HCT116 (cell line): Measurements from ENCODE around the gene MPV17L2. TPM values are rescaled to one million over a fixed set of nuclear protein-coding genes. Genes with fewer than 3 reads are reported as not detected.

Experiments used
- ATAC-seq: fragments of 200-7000 bp; cut with Tn5 transposase; 2 replicates; pipeline ENCODE4 v1.9.1; 2020; ENCODE audit warnings: mild to moderate bottlenecking, moderate library complexity
- BruUV-seq: library from RNA; stranded (reverse); fragments of 400-500 nt; replicated peaks from 2 replicates; lab custom pipeline; 2021; lab: Mats Ljungman, UMichigan
- CTCF ChIA-PET: fragments of 300-600 bp; sonication (Branson Sonifier 250); formaldehyde crosslinking; loops from one replicate; lab custom pipeline; 2021; ENCODE audit warnings: antibody characterized with exemption; lab: Charles Lee
- POLR2A ChIA-PET: fragments of 300-600, 350-600 bp; sonication (Branson Sonifier 250); formaldehyde crosslinking; loops from one replicate; lab custom pipeline; 2021; ENCODE audit warnings: antibody characterized with exemption; lab: Charles Lee
- RAD21 ChIA-PET, 2 experiments: fragments of 300-600 bp; sonication (Branson Sonifier 250); formaldehyde crosslinking; loops; one replicate each; lab custom pipeline; 2023; ENCODE audit warnings: low total read pairs in 2 of 2; ENCODE audit not compliant: uncharacterized antibody in 2 of 2, unreplicated experiment in 2 of 2, low non-redundant PET in 1 of 2; lab: Charles Lee
- DNase-seq: peaks from one replicate; pipeline ENCODE4 v3.0.0-alpha.2; 2010; ENCODE audit warnings: low read depth, low spot score
- H2AFZ ChIP-seq: fragments of 200-600 bp; shearing (Covaris generic), sonication (generic); 2 replicates; pipeline ENCODE4 v1.6.1; 2017; ENCODE audit warnings: low read depth, mixed run types, mixed read lengths, antibody characterized with exemption, low read length; ENCODE audit not compliant: poor library complexity, severe bottlenecking
- H3K27ac ChIP-seq: 2 replicates; pipeline ENCODE4 v1.5.1; 2012; ENCODE audit warnings: low read depth, low read length
- H3K27me3 ChIP-seq: fragments of 200-600 bp; sonication (generic); 2 replicates; pipeline ENCODE4 v1.6.1; 2016; ENCODE audit warnings: mixed run types, low read length, mixed read lengths; ENCODE audit not compliant: insufficient read depth
- H3K36me3 ChIP-seq, 2 experiments: fragments of 200-500 bp in 1 of 2; fragments of 200-600 bp in 1 of 2; sonication (Bioruptor generic) in 1 of 2; sonication (generic) in 1 of 2; 2 replicates each; pipeline versions ENCODE4 v1.5.1 to v1.6.1; 2014 to 2016; ENCODE audit warnings: low read length in 2 of 2, inconsistent platforms in 1 of 2, mixed read lengths in 1 of 2, mixed run types in 1 of 2; ENCODE audit not compliant: insufficient read depth in 2 of 2, control insufficient read depth in 1 of 2
- H3K4me1 ChIP-seq, 2 experiments: fragments of 200-600 bp in 1 of 2; sonication (generic) in 1 of 2; 2 replicates each; pipeline versions ENCODE4 v1.5.1 to v1.6.1; 2012 to 2017; ENCODE audit warnings: low read length in 2 of 2, inconsistent platforms in 1 of 2, mild to moderate bottlenecking in 1 of 2, mixed read lengths in 1 of 2, mixed run types in 1 of 2, moderate library complexity in 1 of 2; ENCODE audit not compliant: insufficient read depth in 2 of 2, control insufficient read depth in 1 of 2
- H3K4me2 ChIP-seq: fragments of 200-600 bp; sonication (generic); 2 replicates; pipeline ENCODE4 v1.6.1; 2017; ENCODE audit warnings: mixed run types, low read length, mixed read lengths
- H3K4me3 ChIP-seq, 2 experiments: fragments of 200-600 bp in 1 of 2; sonication (generic) in 1 of 2; replicated peaks in 1 of 2; 2 replicates each; pipeline ENCODE4 v1.5.1; 2011 to 2016; ENCODE audit warnings: low read length in 2 of 2, control low read depth in 1 of 2, low read depth in 1 of 2, mild to moderate bottlenecking in 1 of 2, mixed read lengths in 1 of 2, mixed run types in 1 of 2
- H3K79me2 ChIP-seq: fragments of 200-600 bp; sonication (generic); 2 replicates; pipeline ENCODE4 v1.6.1; 2017; ENCODE audit warnings: mild to moderate bottlenecking, mixed run types, low read length, moderate library complexity, mixed read lengths; ENCODE audit not compliant: insufficient read depth
- H3K9ac ChIP-seq: fragments of 200-600 bp; sonication (generic); 2 replicates; pipeline ENCODE4 v1.6.1; 2016; ENCODE audit warnings: low read length, mixed read lengths
- H3K9me2 ChIP-seq: fragments of 200-600 bp; sonication (generic), shearing (Covaris generic); 2 replicates; pipeline ENCODE4 v1.6.1; 2017; ENCODE audit warnings: mixed run types, mild to moderate bottlenecking, moderate library complexity; ENCODE audit not compliant: insufficient read depth
- H3K9me3 ChIP-seq, 2 experiments: fragments of 200-500 bp in 1 of 2; fragments of 200-600 bp in 1 of 2; sonication (Bioruptor generic) in 1 of 2; sonication (generic) in 1 of 2; 2 replicates each; pipeline ENCODE4 v1.6.1; 2014 to 2017; ENCODE audit warnings: low read length in 2 of 2, mixed read lengths in 2 of 2, inconsistent platforms in 1 of 2, low read depth in 1 of 2, mild to moderate bottlenecking in 1 of 2, mixed run types in 1 of 2, moderate library complexity in 1 of 2; ENCODE audit not compliant: control insufficient read depth in 1 of 2, insufficient read depth in 1 of 2
- H4K20me1 ChIP-seq: fragments of 200-600 bp; sonication (generic), shearing (Covaris generic); 2 replicates; pipeline ENCODE4 v1.6.1; 2017; ENCODE audit warnings: mixed run types, mild to moderate bottlenecking, moderate library complexity; ENCODE audit not compliant: insufficient read depth
- CBX3 ChIP-seq: IDR thresholded peaks from 2 replicates; pipeline ENCODE4 v1.6.1; 2012; ENCODE audit warnings: low read depth
- EGR1 ChIP-seq: IDR thresholded peaks from 2 replicates; pipeline ENCODE4 v1.6.1; 2012; ENCODE audit warnings: low read depth
- EZH2phosphoT487 ChIP-seq: fragments of 200-600 bp; IDR thresholded peaks from 2 replicates; pipeline ENCODE4 v1.6.1; 2018; ENCODE audit warnings: antibody characterized with exemption, borderline replicate concordance
- JUND ChIP-seq: IDR thresholded peaks from 2 replicates; pipeline ENCODE4 v1.6.1; 2012
- POLR2A ChIP-seq: IDR thresholded peaks from 2 replicates; pipeline ENCODE4 v1.7.0; 2011; ENCODE audit warnings: borderline replicate concordance; ENCODE audit not compliant: insufficient read depth, insufficient read length; ENCODE audit errors: extremely low read depth
- RAD21 ChIP-seq: IDR thresholded peaks from 2 replicates; pipeline ENCODE4 v1.6.1; 2012; ENCODE audit warnings: low read depth, mild to moderate bottlenecking
- SIN3A ChIP-seq: IDR thresholded peaks from 2 replicates; pipeline ENCODE4 v1.6.1; 2012; ENCODE audit warnings: low read depth
- SRF ChIP-seq: IDR thresholded peaks from 2 replicates; pipeline ENCODE4 v1.6.1; 2012; ENCODE audit warnings: low read depth
- TCF7L2 ChIP-seq: IDR thresholded peaks from 2 replicates; pipeline ENCODE4 v1.7.0; 2011; ENCODE audit warnings: borderline replicate concordance, inconsistent platforms; ENCODE audit not compliant: insufficient read depth, insufficient read length; ENCODE audit errors: extremely low read depth
- YY1 ChIP-seq: IDR thresholded peaks from 2 replicates; pipeline ENCODE4 v1.6.1; 2011; ENCODE audit warnings: low read length, low read depth, moderate library complexity, mild to moderate bottlenecking; ENCODE audit not compliant: insufficient replicate concordance; ENCODE audit errors: extremely low read depth
- ZFX ChIP-seq: fragments of 450-650 bp; IDR thresholded peaks from 2 replicates; pipeline ENCODE4 v1.6.1; 2017
- intact Hi-C: fragments of 100-400 bp; cut with micrococcal nuclease; formaldehyde crosslinking; loops from 2 replicates; pipeline ENCODE4 v1.10.0; 2022
- total RNA-seq: library from RNA; stranded (reverse); gene quantifications from one replicate; pipeline ENCODE4 v1.2.1, GENCODE V29; 2021; ENCODE audit not compliant: unreplicated experiment
- TF ChIP-seq, protein P1 (sequence below): IDR thresholded peaks from 2 replicates; pipeline ENCODE4 v1.6.1; 2012
- TF ChIP-seq, protein P2 (sequence below), 3 experiments: fragments of 200-600 bp in 1 of 3; sonication (generic) in 1 of 3; IDR thresholded peaks in 2 of 3; conservative IDR thresholded peaks in 1 of 3; 2 replicates each; pipeline ENCODE4 v1.5.1; 2012 to 2017; ENCODE audit warnings: low read depth in 2 of 3, low read length in 2 of 3, antibody characterized with exemption in 1 of 3, borderline replicate concordance in 1 of 3, control low read depth in 1 of 3, mild to moderate bottlenecking in 1 of 3, mixed read lengths in 1 of 3, mixed run types in 1 of 3, moderate library complexity in 1 of 3; ENCODE audit not compliant: insufficient read depth in 1 of 3
- TF ChIP-seq, protein P3 (sequence below): IDR thresholded peaks from 2 replicates; pipeline ENCODE4 v1.6.1; 2012; ENCODE audit warnings: low read depth
- TF ChIP-seq, protein P4 (sequence below): IDR thresholded peaks from 2 replicates; pipeline ENCODE4 v1.6.1; 2011; ENCODE audit warnings: mild to moderate bottlenecking, low read length, moderate library complexity; ENCODE audit not compliant: insufficient replicate concordance; ENCODE audit errors: extremely low read depth

MPV17L2 gene
- total RNA-seq, 1 experiment from 2014 or later: 18.7 TPM

DNA sequence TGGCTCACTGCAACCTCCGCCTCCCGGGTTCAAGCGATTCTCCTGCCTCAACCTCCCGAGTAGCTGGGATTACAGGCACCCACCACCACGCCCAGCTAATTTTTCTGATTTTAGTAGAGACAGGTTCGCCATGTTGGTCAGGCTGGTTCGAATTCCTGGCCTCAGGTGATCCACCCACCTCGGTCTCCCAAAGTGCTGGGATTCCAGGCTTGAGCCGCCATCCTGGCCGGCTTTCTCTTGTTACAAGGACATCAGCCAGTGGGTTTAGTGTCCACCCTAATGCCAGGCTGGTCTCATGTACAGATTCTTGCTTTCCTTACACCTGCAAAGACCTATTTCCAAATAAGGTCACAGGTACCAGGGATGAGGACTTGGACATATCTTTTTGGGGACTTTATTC lies 33.2 kb upstream of the MPV17L2 start:
- H3K9me2 ChIP-seq: no peaks in the 10 kb centered on the region
- peaks cover 13 to 31% of the 10 kb centered on the region in 2 experiments; a peak in 3 of 4 replicates for H3K36me3 ChIP-seq
- ChIA-PET CTCF (no interaction called here), POLR2A (no interaction called here), RAD21 (no interaction called here)
- intact Hi-C loops: loop anchor here (10.0 kb wide), 1 partner anchor 155 kb away; the partner anchor contains the start of gene ARRDC2
- H3K4me3 ChIP-seq: no peak overlapping the region
- H3K9ac ChIP-seq: no peak overlapping the region
- no peaks in the 10 kb centered on the region for H3K9me3 ChIP-seq
- H4K20me1 ChIP-seq: no peaks in the 10 kb centered on the region
- DNase-seq (no peak), ATAC-seq (no peak)
- H3K27me3 ChIP-seq: no peaks in the 10 kb centered on the region
- TSS peak; percentile 69 for BruUV-seq
- peak overlapping the region; percentile 86 for H3K27ac ChIP-seq
- H3K79me2 ChIP-seq: peaks cover 22% of the 10 kb centered on the region
- H3K4me2 ChIP-seq: peak overlapping the region; percentile 91; the same call in 1 of the 2 replicates
- no peak overlapping the region for H2AFZ ChIP-seq
- TF ChIP-seq JUND: no peak
- TF ChIP-seq POLR2A: no peak
- TF ChIP-seq, protein P1, sequence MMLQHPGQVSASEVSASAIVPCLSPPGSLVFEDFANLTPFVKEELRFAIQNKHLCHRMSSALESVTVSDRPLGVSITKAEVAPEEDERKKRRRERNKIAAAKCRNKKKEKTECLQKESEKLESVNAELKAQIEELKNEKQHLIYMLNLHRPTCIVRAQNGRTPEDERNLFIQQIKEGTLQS: no peak
- no peak for TF ChIP-seq ZFX
- TF ChIP-seq, protein P2, sequence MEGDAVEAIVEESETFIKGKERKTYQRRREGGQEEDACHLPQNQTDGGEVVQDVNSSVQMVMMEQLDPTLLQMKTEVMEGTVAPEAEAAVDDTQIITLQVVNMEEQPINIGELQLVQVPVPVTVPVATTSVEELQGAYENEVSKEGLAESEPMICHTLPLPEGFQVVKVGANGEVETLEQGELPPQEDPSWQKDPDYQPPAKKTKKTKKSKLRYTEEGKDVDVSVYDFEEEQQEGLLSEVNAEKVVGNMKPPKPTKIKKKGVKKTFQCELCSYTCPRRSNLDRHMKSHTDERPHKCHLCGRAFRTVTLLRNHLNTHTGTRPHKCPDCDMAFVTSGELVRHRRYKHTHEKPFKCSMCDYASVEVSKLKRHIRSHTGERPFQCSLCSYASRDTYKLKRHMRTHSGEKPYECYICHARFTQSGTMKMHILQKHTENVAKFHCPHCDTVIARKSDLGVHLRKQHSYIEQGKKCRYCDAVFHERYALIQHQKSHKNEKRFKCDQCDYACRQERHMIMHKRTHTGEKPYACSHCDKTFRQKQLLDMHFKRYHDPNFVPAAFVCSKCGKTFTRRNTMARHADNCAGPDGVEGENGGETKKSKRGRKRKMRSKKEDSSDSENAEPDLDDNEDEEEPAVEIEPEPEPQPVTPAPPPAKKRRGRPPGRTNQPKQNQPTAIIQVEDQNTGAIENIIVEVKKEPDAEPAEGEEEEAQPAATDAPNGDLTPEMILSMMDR (IDR thresholded peaks at IDR 0.05 in 2 of 3, conservative IDR thresholded peaks at IDR 0.05 in 1 of 3; ENCODE audit: borderline replicate concordance in 1 of 3, insufficient read depth in 1 of 3, low read depth in 2 of 3, low read length in 2 of 3): no peak
- TF ChIP-seq RAD21: no peak
- TF ChIP-seq SRF: no peak
- TF ChIP-seq EZH2phosphoT487: no peak
- no peak for TF ChIP-seq EGR1
- TF ChIP-seq CBX3: no peak
- TF ChIP-seq, protein P3, sequence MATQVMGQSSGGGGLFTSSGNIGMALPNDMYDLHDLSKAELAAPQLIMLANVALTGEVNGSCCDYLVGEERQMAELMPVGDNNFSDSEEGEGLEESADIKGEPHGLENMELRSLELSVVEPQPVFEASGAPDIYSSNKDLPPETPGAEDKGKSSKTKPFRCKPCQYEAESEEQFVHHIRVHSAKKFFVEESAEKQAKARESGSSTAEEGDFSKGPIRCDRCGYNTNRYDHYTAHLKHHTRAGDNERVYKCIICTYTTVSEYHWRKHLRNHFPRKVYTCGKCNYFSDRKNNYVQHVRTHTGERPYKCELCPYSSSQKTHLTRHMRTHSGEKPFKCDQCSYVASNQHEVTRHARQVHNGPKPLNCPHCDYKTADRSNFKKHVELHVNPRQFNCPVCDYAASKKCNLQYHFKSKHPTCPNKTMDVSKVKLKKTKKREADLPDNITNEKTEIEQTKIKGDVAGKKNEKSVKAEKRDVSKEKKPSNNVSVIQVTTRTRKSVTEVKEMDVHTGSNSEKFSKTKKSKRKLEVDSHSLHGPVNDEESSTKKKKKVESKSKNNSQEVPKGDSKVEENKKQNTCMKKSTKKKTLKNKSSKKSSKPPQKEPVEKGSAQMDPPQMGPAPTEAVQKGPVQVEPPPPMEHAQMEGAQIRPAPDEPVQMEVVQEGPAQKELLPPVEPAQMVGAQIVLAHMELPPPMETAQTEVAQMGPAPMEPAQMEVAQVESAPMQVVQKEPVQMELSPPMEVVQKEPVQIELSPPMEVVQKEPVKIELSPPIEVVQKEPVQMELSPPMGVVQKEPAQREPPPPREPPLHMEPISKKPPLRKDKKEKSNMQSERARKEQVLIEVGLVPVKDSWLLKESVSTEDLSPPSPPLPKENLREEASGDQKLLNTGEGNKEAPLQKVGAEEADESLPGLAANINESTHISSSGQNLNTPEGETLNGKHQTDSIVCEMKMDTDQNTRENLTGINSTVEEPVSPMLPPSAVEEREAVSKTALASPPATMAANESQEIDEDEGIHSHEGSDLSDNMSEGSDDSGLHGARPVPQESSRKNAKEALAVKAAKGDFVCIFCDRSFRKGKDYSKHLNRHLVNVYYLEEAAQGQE: no peak
- TF ChIP-seq, protein P4, sequence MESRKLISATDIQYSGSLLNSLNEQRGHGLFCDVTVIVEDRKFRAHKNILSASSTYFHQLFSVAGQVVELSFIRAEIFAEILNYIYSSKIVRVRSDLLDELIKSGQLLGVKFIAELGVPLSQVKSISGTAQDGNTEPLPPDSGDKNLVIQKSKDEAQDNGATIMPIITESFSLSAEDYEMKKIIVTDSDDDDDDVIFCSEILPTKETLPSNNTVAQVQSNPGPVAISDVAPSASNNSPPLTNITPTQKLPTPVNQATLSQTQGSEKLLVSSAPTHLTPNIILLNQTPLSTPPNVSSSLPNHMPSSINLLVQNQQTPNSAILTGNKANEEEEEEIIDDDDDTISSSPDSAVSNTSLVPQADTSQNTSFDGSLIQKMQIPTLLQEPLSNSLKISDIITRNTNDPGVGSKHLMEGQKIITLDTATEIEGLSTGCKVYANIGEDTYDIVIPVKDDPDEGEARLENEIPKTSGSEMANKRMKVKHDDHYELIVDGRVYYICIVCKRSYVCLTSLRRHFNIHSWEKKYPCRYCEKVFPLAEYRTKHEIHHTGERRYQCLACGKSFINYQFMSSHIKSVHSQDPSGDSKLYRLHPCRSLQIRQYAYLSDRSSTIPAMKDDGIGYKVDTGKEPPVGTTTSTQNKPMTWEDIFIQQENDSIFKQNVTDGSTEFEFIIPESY: no peak
- no peak for TF ChIP-seq YY1
- no peak for TF ChIP-seq TCF7L2
- TF ChIP-seq SIN3A: no peak
- peaks cover 39 to 46% of the 10 kb centered on the region in 2 experiments for H3K4me1 ChIP-seq
